Prostate gland (tissue), 2 donors: ENCODE measurements around the gene MEG3.

Experiments used
- CTCF ChIP-seq, 4 experiments: fragments of 200-600 bp in 2 of 4; fragments of 450-650 bp in 2 of 4; sonication (generic) in 2 of 4; IDR thresholded peaks; 1 replicate in 3 of 4; 2 replicates in 1 of 4; pipeline ENCODE4 v1.5.1; 2016 to 2019; ENCODE audit warnings: antibody characterized with exemption in 4 of 4, mild to moderate bottlenecking in 2 of 4, moderate library complexity in 2 of 4
- POLR2A ChIP-seq: fragments of 450-650 bp; IDR thresholded peaks from one replicate; pipeline ENCODE4 v1.6.1; 2016; ENCODE audit warnings: antibody characterized with exemption, mild to moderate bottlenecking
- POLR2AphosphoS5 ChIP-seq: sonication (generic); formaldehyde crosslinking; IDR thresholded peaks from one replicate; pipeline ENCODE4 v1.6.1; 2017; ENCODE audit warnings: antibody characterized with exemption

- TF ChIP-seq CTCF (IDR thresholded peaks at IDR 0.05) = no peak
- no peak for TF ChIP-seq POLR2AphosphoS5
- no peak for TF ChIP-seq POLR2A
Observed at GRCh38 chr14:100784523-100785337, 41.2 kb upstream of the MEG3 start.
